Peyer's patch (tissue), 4 donors: Measurements from ENCODE around the gene ZNF853.

ENCODE experiments used
- CTCF ChIP-seq, 6 experiments: fragments of 450-650 bp in 4 of 6; fragments of 200-600 bp in 2 of 6; sonication (generic) in 1 of 6; IDR thresholded peaks; one replicate each; pipeline ENCODE4 v1.5.1; 2017 to 2019; ENCODE audit warnings: antibody characterized with exemption in 6 of 6, mild to moderate bottlenecking in 3 of 6, moderate library complexity in 1 of 6
- POLR2A ChIP-seq, 2 donors: fragments of 450-650 bp; IDR thresholded peaks; one replicate each; pipeline ENCODE4 v1.5.1; 2017; ENCODE audit warnings: antibody characterized with exemption in 2 of 2, mild to moderate bottlenecking in 2 of 2, moderate library complexity in 2 of 2

GRCh38 chr7:6576024-6576866 is 39.2 kb upstream of the ZNF853 start:
- no peak for TF ChIP-seq POLR2A (IDR thresholded peaks at IDR 0.05)
- no peak for TF ChIP-seq CTCF (IDR thresholded peaks at IDR 0.05)
